ENCODE data around the gene RNF14. TPM values are rescaled to one million over a fixed set of nuclear protein-coding genes. Genes with fewer than 3 reads are reported as not detected.

The RNF14 gene
- total and polyA plus RNA-seq, 4 donors = 22.9 to 50.6 (median 32.5) TPM

- TF ChIP-seq ZBTB33 (IDR thresholded peaks at IDR 0.05) (no peak), TAF1 (conservative IDR thresholded peaks at IDR 0.05) (no peak), HNF4G (IDR thresholded peaks at IDR 0.05) (no peak), REST (IDR thresholded peaks at IDR 0.05) (no peak), FOXA1 (IDR thresholded peaks at IDR 0.05) (no peak), RXRA (IDR thresholded peaks at IDR 0.05) (no peak), YY1 (IDR thresholded peaks at IDR 0.05) (no peak), FOXA2 (IDR thresholded peaks at IDR 0.05) (no peak), SP1 (IDR thresholded peaks at IDR 0.05) (no peak), ATF3 (IDR thresholded peaks at IDR 0.05) (no peak), HNF4A (conservative IDR thresholded peaks at IDR 0.05) (no peak), EGR1 (IDR thresholded peaks at IDR 0.05; ENCODE audit: low read depth in 2 of 2) (no peak), MAX (IDR thresholded peaks at IDR 0.05) (no peak)
- Histone ChIP-seq H3K27me3 (ENCODE audit: control insufficient read depth in 4 of 4, insufficient read depth in 4 of 4, low read length in 3 of 4) (no peaks in the 10 kb centered on the region), H3K4me3 (ENCODE audit: low read depth in 1 of 3, low read length in 3 of 3) (no peak overlapping the region), H3K4me1 (ENCODE audit: control insufficient read depth in 4 of 4, insufficient read depth in 4 of 4, low read length in 3 of 4) (peaks cover 0 to 6% (median 2%) of the 10 kb centered on the region in 4 donors), H3K36me3 (ENCODE audit: control insufficient read depth in 4 of 4, insufficient read depth in 3 of 4, low read depth in 1 of 4, low read length in 3 of 4) (no peaks in the 10 kb centered on the region), H3K27ac (ENCODE audit: low read depth in 1 of 2, low read length in 2 of 2) (no peak overlapping the region), H3K9me3 (ENCODE audit: control insufficient read depth in 4 of 4, low read length in 3 of 4) (peaks cover 0 to 4% (median 0%) of the 10 kb centered on the region in 4 donors), H3K9ac (ENCODE audit: low read depth in 1 of 2, low read length in 2 of 2) (no peak overlapping the region)
- no peak for DNase-seq (ENCODE audit: low spot score)
- 88% methylated on average over 1 of the region's 1 CpG for WGBS
Measured at GRCh38 chr5:142020122-142020659, 51.3 kb downstream of the RNF14 start.

GRCh38 chr5:142023836-142024235, 54.9 kb downstream of the RNF14 start:
- Histone ChIP-seq H3K9ac (ENCODE audit: low read depth in 1 of 2, low read length in 2 of 2) (no peak overlapping the region), H3K4me3 (ENCODE audit: low read depth in 1 of 3, low read length in 3 of 3) (no peak overlapping the region), H3K9me3 (ENCODE audit: control insufficient read depth in 4 of 4, low read length in 3 of 4) (peaks cover 0 to 4% (median 0%) of the 10 kb centered on the region in 4 donors), H3K36me3 (ENCODE audit: control insufficient read depth in 4 of 4, insufficient read depth in 3 of 4, low read depth in 1 of 4, low read length in 3 of 4) (no peaks in the 10 kb centered on the region), H3K27ac (ENCODE audit: low read depth in 1 of 2, low read length in 2 of 2) (no peak overlapping the region), H3K27me3 (ENCODE audit: control insufficient read depth in 4 of 4, insufficient read depth in 4 of 4, low read length in 3 of 4) (no peaks in the 10 kb centered on the region), H3K4me1 (ENCODE audit: control insufficient read depth in 4 of 4, insufficient read depth in 4 of 4, low read length in 3 of 4) (peaks cover 0 to 10% (median 6%) of the 10 kb centered on the region in 4 donors)
- WGBS = 68% methylated on average over 6 of the region's 6 CpGs
- DNase-seq (ENCODE audit: low spot score) = no peak
- TF ChIP-seq FOXA1 (IDR thresholded peaks at IDR 0.05) = no peak
- no peak for TF ChIP-seq NR2F2 (IDR thresholded peaks at IDR 0.05)
- no peak for TF ChIP-seq HNF4G (IDR thresholded peaks at IDR 0.05)
- no peak for TF ChIP-seq SP1 (IDR thresholded peaks at IDR 0.05)
- no peak for TF ChIP-seq HNF4A (conservative IDR thresholded peaks at IDR 0.05)
- TF ChIP-seq JUND (IDR thresholded peaks at IDR 0.05) = no peak
- no peak for TF ChIP-seq CTCF (IDR thresholded peaks at IDR 0.05; ENCODE audit: low read depth, low read length, missing input control)
- TF ChIP-seq ZBTB33 (IDR thresholded peaks at IDR 0.05) = no peak
- TF ChIP-seq TAF1 (conservative IDR thresholded peaks at IDR 0.05) = no peak
- TF ChIP-seq YY1 (IDR thresholded peaks at IDR 0.05) = no peak
- TF ChIP-seq REST (IDR thresholded peaks at IDR 0.05) = no peak
- no peak for TF ChIP-seq MAX (IDR thresholded peaks at IDR 0.05)
- no peak for TF ChIP-seq RAD21 (IDR thresholded peaks at IDR 0.05)
- TF ChIP-seq ATF3 (IDR thresholded peaks at IDR 0.05) = no peak

Data from liver (tissue), 9 donors.